RPMI7951 (cell line): Measurements from ENCODE around the gene FUZ. TPM values are rescaled to one million over a fixed set of nuclear protein-coding genes. Genes with fewer than 3 reads are reported as not detected.

Experiments
- DNase-seq: peaks from one replicate; pipeline ENCODE4 v3.0.0-alpha.2; 2012; ENCODE audit warnings: low read depth
- total RNA-seq: library from RNA; depleted of rRNA; stranded (reverse); fragments of >200 nt; shearing (Covaris generic); gene quantifications from 2 replicates; pipeline ENCODE4 v1.2.3, GENCODE V29; 2014

Gene FUZ
- total RNA-seq, 1 experiment from 2014 or later: 34.5 TPM

DNA sequence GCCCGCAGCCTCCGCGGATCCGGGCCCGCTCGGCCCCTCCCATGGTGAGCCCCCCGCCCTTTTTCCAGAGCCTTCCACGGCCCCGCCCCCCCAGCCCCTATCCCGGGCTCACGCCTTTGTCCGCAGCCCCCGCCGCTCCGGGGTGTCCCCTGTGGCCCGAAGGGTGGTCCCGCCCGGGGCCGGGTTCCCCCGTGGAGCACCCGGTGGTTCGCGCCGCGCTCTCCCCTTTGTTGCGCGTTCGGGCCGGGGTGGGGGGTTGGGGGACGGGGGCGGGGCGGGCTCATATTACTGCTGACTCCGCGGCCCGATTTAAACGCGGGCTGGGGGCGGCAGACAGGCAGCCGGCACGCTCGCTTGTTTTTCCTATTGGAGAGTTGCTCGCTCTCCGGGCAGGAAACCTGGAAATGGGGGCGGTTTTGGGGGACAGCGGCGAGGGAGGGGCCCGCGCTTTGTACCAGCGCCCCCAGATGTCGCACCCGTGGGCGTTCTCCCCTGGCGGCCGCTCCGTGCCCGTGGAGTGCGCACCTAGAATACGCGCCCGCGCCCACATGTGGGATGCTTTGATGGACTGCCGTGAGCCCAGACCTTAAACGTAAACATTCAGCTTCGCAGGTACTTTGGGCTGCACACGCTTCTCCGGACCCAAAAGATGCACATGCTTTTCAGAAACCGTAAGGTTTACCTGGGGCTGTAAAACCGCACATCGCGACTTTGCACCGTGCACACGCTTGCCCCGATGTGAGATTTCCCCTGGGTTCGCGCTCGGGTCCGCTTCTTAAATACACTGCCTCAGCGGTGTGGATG, 38.6 kb upstream of the FUZ start:
- no peak for DNase-seq

DNA sequence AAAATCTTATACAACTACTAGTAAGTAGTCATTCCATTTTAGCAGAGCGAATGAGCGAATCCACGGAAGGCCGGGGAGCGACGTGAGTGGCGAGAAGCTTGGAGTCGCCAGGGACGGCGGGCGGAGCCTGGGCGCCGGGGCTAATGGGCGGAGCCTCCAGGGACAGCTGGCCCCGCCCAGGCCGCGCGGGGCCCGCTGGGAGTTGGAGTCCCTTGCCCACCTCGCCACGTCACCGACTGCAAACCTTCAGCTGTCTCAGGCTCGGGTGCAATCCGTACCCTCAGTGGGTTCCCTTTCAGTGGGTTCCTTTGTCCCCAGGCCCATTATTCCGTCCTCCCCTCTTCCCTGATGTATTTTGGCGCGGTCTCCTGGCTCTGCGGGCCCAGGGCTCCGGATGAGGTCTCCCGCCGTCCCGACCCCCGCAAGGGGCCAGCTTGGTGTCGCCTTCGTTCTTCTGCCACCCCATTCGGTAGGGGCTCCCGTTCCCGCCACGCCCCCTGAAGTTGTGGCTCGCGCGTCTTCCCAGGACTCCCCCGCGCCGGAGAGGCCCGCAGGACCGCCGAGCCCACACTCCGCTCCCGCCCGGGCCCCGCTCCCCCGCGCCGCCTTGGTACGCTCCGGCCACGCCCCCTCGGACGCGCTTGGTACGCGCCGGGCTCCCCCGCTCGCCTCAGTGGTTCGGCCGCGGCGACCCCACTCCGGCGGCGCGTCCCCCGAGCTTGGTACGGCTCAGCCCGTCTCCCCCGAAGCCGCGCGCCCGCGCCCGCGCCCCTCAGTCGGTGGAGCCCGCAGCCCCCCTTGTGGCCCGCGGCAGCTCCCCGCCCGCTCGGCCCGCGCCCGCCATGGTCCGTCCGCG, 37.6 kb upstream of the FUZ start, which contains the start of gene PTOV1:
PTOV1 (plus strand) TSS at position 673 of the 856 bp plus-strand sequence.
- peak; percentile 92 for DNase-seq

DNA sequence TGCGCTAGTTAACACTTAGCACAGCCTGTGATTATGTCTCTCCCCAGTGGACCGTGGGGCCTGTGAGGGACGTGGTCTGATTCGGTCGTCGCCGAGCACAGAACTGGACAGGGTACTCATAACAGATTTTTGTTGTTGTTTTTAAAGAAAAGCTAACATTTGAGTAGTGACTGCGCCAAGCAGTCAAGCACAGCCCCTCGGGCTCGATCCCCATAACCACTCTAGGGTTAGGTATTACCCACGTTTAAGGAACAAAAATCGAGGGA, 37.1 kb upstream of the FUZ start:
- DNase-seq: no peak

DNA sequence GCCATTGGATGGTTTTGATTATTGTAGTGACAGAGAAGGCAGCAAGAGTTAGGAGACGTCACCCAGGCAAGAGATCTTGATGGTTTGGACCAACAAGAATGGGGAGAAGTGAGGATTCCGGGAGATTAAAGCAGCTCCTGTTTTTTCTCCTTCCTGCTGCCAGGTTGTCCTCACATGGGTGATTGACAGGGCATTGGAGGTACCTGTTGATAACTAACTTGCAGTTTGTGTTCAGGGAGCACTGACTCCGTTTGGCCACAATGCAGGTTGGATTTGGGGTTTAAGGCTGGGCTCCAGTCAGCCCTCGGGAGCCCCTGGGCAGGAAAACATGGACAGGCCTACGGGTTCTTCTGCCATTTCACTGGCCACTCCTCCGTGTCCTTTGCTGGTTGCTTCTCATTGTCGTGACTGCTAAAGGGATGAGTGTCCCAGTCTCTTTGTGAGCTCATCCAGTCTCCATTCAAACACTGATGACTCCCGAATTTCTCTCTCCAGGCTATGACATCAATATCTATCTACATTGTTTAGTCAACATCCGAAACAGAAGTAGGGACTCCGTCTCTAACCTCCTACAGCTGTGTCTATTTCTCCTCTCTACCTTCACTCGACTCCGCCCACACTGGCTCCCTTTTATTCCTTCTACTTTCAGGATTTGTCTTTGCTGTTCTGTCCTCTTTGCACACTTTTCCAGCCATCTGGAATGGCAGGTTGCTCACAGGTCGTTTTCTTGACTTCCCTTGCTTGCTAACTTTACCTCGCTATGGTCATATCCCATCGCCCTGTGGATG, 36.5 kb upstream of the FUZ start:
- DNase-seq: no peak

DNA sequence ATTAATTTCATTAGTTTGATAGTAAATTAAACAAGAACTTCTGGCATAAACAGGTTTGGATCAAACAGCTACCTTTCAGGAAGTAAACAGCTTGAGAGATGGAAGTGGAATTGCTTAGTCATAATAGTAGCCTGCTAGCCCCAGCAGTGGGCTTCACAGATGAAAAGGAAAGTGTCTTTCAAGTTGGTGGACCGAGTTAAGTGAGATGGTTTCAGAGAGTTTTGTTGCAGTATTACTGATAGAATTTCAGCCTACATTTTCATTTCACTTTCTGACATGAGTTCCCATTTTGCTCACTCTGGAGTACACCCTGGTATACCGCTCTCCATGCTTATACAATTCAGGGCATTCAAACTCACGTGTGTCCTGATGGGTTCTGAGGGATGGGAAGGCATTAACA, 35.8 kb upstream of the FUZ start:
- DNase-seq: no peak

DNA sequence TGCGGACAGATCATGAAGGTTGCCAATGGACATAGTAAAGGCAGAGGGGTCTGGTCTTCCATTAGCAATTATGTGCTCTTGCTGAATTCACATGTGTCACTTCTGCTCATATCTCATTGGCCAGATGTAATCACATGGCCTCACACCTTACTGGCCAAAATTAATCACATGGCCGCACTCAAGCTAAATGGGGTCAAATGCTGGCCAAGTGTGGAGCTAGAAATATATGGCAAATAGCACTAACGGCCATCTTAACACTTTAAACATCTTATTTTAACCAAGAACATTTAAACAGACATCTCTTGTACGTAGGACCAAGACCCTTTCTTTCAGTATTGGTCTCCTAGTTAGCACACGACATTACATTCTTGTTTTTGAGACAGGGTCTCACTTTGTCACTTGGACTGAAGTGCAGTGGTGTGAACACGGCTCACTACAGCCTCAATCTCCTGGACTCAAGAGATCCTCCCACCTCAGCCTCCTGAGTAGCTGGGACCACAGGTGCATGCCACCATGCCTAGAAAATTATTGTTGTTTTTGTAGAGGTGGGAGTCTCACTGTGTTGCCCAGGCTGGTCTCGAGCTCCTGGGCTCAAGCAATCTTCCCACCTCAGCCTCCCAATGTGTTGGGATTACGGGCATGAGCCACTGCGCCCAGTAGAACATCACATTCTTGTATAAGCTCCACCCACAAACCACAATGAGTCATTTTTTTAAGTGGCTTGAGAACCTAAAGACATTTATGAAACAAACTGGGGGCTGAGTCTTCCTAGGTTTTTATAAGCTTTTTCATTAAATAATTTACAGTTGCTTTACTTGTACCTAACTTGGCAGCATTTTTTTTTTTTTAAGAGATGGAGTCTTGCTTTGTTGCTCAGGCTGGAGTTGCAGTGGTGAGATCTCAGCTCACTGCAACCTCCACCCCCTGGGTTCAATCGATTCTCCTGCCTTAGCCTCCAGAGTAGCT, 34.9 kb upstream of the FUZ start:
- peak; percentile 93 for DNase-seq

DNA sequence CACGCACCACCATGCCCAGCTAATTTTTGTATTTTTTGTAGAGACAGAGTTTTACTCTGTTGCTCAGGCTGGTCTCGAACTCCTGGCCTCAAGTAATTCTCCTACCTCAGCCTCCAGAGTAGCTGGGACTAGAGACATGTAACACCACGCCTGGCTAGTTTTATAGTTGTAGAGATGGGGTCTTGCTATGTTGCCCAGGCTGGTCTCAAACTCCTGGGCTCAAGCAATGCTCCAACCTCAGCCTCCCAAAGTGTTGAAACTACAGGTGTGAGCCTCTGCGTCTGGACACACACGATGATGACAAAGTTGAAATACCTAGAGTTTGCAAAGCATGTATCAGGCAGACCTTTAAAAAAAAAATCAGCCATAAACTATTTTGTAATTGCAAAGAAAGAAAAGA, 33.3 kb upstream of the FUZ start:
- no peak for DNase-seq

DNA sequence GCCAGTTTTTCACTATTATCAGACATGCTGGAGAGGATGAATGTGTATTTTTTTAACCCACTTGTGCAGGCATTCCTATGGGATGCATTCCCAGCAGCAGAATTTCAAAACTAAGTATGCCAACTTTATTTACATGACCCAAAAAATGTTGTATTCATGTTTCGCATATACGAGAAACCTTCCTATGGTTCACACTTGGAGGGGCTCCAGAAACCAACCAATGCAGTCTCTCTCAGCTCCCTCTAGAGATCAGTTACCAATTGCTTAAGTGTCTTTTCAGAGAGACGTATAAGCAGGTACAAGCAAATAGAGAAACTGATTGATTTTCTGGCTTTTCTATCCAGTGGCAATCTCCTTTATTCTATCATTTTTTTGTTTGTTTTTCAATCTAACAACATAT, 32.3 kb upstream of the FUZ start:
- DNase-seq: no peak

DNA sequence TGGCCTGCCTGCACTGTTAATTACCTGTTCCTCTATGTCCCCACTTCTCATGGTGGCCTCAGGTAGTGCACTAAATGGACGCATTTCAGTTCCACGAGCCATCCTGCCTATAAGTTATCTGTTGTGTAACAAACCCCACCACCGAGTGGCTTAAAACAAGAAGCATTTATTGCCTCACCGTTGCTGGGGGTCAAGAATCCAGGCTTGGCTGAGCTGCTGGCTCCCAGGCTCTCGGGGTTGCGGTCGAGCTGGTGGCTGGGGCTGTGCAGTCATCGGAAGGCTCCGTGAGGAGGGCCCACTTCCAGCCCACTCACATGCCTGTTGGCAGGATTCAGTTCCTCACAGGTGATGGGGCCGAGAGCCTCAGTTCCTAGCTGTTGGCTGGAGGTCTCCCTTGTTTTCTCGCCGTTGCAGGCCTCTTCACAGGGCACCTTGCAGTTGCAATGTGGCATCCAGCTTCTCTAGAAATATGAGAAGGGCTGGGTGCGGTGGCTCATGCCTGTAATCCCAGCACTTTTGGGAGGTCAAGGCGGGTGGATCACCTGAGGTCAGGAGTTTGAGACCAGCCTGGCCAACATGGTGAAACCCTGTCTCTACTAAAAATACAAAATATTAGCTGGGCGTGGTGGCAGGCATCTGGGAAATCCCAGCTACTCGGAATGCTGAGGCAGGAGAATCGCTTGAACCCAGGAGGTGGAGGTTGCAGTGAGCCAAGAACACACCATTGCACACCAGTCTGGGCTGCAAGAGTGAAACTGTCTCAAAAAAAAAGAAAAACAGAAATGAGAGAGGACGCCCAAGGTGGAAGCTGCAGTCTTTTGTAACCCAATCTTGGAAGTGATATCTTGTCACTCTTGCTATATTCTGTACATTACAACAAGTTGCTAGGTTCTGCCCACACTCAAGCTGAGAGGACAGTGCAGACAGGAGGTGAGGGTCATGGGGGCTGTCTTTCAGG, 31.3 kb upstream of the FUZ start:
- no peak for DNase-seq

DNA sequence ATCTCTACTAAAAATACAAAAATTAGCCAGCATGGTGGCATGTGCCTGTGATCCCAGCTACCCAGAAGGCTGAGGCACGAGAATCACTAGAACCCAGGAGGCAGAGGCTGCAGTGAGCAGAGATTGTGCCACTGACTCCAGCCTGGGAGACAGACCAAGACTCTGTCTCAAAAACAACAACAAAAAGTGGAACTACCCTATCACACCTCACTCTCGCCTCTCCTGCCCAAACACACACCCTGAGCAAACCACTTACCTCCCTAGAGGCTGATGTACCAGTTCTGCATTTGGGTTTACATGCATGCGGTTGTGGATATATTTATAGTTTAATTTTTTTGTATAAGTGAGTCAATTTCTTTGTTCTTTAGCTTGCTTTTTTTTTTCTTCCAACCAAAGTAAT, 30.2 kb upstream of the FUZ start:
- no peak for DNase-seq

DNA sequence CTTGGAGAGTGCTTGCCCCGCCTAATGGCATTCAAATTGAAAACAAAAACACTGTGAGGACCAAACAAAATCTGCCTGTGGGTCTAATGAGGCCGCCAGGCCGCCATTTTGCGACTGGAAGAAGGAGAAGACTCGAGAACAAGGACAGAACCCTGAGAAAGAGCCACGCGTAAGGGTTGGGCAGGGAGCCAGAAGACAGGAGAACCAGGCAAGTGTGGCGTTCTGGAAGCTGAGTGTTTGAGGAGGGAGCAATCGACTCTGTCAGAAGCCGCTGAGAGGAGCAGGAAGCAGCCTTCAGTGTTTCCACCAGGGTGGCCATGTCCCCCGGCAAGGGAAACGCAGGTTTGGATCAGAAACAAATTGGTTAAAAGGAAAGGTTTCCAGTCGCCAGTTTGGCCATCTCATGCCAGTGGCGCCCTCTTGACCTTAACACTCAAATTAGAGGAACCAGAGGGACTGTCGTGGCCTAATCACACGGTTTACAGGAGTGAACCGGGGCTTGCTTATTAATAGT, 27.7 kb upstream of the FUZ start:
- no peak for DNase-seq

DNA sequence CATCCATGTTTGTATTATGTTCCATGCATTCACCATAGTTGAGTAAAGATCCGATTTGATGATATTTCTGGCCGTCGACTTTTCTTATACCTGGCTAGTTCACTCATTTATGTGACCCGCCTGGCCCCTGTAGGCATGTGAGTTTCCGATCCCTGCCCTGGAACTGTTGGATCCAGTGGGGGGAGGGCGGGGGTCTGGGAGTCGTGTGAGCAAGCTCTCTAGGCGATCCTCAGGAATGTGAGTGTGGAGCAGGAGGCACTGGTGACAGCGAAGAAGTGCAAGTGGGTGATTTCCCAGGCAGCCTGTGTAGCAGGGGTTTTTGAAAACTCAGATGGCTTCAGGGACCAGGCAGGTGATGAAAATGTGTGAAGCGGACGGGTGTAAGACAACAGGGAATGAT, 27.2 kb upstream of the FUZ start:
- no peak for DNase-seq

DNA sequence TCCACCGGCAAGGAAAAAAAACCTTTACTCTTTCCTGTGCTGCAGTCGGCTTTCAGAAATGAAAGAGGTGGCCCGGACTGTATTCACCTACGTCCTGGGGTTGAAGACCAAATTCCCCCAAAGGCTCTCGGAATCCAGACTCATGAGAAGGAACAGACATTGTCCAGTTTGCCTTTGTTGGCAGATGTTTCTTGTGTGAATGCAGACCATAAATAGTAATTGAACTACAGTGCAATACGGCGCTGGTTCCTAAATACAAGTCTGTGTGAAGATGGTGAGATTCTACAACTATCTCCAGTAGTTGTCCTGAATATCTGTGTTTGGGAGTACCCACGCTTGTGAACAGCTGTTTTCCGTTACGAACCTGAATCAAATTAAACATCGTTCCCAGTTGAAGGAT, 26.6 kb upstream of the FUZ start:
- no peak for DNase-seq

DNA sequence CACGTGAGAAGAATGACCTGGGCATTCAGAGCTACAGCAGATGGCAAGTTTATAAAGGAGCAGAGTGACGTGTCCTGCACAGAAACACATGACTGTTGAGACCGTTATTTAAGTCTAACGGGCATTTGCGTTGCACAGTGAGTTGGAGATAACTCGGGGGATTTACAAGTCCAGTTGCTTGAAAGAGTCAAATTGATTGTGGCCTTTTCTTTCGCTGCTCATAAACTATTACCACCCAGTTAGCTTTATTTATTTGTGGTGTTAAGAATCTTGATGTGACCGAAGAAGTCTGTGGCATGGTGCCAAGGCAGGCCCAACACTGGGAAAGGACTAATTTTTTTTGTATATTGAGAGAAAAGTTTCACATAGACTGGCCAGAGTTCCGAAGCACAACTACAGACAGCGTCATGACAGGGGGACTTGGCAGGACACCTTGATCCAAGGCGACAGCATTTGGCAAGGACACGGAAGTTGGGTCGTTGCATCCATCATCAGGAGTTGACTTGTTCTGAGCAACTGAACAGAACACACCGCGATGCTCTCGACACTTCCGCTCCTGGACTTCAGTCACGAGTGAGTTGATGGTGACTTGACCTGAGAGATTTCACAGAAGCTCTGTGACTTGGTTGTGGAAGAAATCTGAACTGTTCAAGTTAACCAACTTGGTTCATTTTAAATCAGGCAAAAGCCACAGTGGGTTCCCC, 25.9 kb upstream of the FUZ start:
- no peak for DNase-seq

DNA sequence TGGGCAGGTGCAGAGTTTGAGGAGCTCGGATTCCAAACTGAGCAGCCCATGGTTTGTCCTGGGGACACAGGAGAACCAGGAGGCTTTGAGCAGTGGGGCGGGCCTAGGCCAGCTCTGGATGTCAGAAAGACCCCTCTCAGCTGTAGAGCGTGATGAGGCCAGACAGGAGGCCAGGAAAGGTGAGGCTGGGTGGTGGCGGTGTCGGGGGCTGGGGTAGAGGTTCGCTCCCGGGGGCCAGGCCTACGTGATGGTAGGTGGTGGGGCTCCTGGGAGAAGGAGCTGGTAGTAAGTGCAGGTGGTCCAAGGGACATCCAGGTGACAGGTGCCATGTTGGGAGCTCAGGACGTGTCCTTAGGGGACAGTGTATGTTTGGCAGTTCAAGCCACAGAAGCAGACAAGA, 24.3 kb upstream of the FUZ start:
- DNase-seq: no peak

DNA sequence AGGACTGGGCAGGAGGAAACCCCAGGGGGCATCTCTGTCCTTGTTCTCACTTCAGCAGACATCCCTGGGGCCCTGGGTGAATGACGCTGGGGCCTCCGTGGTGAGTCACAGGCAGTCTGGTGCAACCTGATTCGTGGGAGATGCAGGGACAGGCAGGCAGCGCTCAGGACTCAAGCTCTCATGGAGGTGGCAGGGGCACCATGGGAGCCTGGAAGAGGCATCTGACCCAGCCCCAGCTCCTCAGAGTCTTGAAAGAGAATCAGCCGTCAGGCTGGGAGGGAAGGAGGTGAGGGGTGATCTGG, 23.9 kb upstream of the FUZ start:
- no peak for DNase-seq

DNA sequence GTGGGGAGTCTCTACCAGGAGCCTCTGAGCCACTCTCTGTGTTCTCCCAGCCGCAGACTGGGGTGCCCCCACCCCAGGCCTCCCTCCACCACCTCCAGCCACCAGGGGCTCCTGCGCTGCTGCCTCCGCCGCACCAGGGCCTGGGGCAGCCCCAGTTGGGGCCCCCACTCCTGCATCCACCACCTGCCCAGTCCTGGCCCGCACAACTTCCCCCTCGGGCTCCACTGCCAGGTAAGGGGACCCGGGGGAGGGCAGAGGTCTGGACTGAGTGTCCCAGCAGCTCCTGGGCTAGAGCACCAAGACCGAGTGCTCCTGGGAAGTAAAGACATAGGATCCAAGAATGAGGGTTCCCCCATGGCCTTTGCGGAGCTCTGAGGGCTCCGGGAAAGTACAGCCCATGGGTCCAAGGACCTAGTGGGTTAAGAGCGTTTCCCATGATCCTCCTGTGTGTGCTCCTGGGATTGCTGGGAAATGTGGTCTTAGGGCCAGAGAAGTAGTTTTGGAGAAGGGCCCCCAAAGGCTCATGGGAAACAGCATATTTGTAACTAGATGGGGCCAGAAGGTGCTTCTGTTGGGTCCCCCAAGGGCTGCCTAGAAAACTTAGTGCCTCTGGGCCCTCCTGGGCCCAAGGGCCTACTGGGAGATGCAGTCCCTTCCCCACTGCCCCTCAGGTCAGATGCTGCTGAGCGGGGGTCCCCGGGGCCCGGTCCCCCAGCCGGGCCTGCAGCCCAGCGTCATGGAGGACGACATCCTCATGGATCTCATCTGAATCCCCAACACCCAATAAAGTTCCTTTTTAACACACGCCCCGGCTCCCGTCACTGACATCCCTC, 23.3 kb upstream of the FUZ start:
- no peak for DNase-seq

DNA sequence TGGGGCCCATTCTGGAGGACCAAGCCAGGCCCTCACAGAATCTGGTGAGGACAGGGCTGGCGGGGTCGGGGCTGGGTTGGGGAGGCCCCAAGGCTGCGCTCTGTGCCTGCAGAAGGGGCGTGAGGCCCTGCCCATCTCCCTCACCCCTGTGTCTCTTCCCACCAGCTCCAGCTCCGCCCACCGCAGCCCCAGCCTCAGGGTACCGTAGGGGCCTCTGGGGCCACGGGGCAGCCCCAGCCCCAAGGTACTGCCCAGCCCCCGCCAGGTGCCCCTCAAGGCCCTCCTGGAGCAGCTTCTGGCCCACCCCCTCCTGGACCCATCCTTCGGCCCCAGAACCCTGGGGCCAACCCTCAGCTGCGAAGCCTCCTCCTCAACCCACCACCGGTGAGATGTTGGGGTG, 22.5 kb upstream of the FUZ start:
- no peak for DNase-seq

DNA sequence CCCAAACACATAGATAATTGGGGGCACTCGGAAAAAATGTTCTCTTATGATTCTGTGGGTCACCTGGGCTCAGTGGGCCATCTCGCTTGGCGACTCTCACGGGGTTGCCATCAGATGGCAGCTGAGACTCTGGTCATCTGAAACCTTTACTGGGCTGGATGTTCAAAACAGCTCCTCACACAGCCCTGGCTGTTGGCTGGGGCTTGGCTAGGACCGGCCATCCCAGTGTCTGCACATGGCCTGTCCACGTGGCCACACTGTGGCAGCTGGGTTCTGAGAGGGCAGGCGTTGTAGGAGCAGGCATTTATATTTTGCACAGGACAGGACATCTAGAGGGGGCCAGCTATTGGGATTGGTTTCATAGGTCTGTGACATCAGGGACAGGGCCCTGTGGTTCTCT, 20.5 kb upstream of the FUZ start:
- DNase-seq: no peak
